Gastroesophageal sphincter (tissue), 4 donors: Measurements from ENCODE around the gene PSKH1. TPM values are rescaled to one million over a fixed set of nuclear protein-coding genes. Genes with fewer than 3 reads are reported as not detected.

Experiments used
- ATAC-seq: fragments of 150-250 bp; one replicate; pipeline ENCODE4 v1.9.1; 2016; ENCODE audit warnings: mild to moderate bottlenecking, moderate library complexity
- H3K27ac ChIP-seq, 4 donors: fragments of 200-600 bp; sonication (generic) in 3 of 4; 1 replicate in 3 of 4; 2 replicates in 1 of 4; pipeline ENCODE4 v1.5.1; 2016 to 2019
- H3K27me3 ChIP-seq: fragments of 200-600 bp; sonication (generic); one replicate; pipeline ENCODE4 v1.5.1; 2019
- H3K36me3 ChIP-seq, 2 donors: fragments of 200-600 bp; sonication (generic); one replicate each; pipeline ENCODE4 v1.5.1; 2019; ENCODE audit warnings: control low read depth in 1 of 2
- H3K4me1 ChIP-seq, 3 donors: fragments of 200-600 bp; sonication (generic); 1 replicate in 2 of 3; 2 replicates in 1 of 3; pipeline ENCODE4 v1.5.1; 2016 to 2019; ENCODE audit warnings: control low read depth in 2 of 3
- H3K4me3 ChIP-seq, 2 donors: fragments of 200-600 bp; sonication (generic); one replicate each; pipeline ENCODE4 v1.5.1; 2019; ENCODE audit warnings: mild to moderate bottlenecking in 1 of 2, moderate library complexity in 1 of 2
- H3K9me3 ChIP-seq, 3 donors: fragments of 200-600 bp; sonication (generic); one replicate each; pipeline ENCODE4 v1.5.1; 2017 to 2019; ENCODE audit warnings: control low read depth in 2 of 3
- EP300 ChIP-seq: sonication (generic); formaldehyde crosslinking; IDR thresholded peaks from one replicate; pipeline ENCODE4 v1.6.1; 2017; ENCODE audit warnings: antibody characterized with exemption, mild to moderate bottlenecking
- POLR2A ChIP-seq, 2 donors: fragments of 450-650 bp; IDR thresholded peaks; one replicate each; pipeline ENCODE4 v1.6.1; 2017; ENCODE audit warnings: antibody characterized with exemption in 2 of 2, mild to moderate bottlenecking in 2 of 2, moderate library complexity in 1 of 2
- POLR2AphosphoS5 ChIP-seq: sonication (generic); formaldehyde crosslinking; IDR thresholded peaks from one replicate; pipeline ENCODE4 v1.6.1; 2017; ENCODE audit warnings: antibody characterized with exemption
- WGBS, 2 donors: methylation state at CpG; one replicate each; pipeline ENCODE4 v1.1.5; 2018; ENCODE audit warnings: low coverage in 1 of 2; 5-methylcytosine and 5-hydroxymethylcytosine counted together
- total RNA-seq, 4 donors: library from RNA; depleted of rRNA; stranded (reverse); fragments of >200 nt; gene quantifications; one replicate each; pipeline ENCODE4 v1.1.0, GENCODE V29; 2016
- TF ChIP-seq, protein P1 (sequence below), 4 experiments: fragments of 200-600 bp in 2 of 4; fragments of 450-650 bp in 2 of 4; sonication (generic) in 1 of 4; IDR thresholded peaks; one replicate each; pipeline ENCODE4 v1.5.1; 2017 to 2019; ENCODE audit warnings: antibody characterized with exemption in 4 of 4, mild to moderate bottlenecking in 2 of 4, moderate library complexity in 2 of 4

Gene PSKH1
- total RNA-seq, 4 donors from 2014 or later: 14.7 to 32.3 (median 23.4) TPM

- Histone ChIP-seq H3K4me1 (peaks cover 0 to 74% (median 48%) of the 10 kb centered on the region in 3 donors), H3K9me3 (no peaks in the 10 kb centered on the region), H3K27me3 (no peaks in the 10 kb centered on the region), H3K4me3 (peak overlapping the region in 1 of 2 donors; percentile 99), H3K36me3 (peaks cover 0 to 27% of the 10 kb centered on the region in 2 donors), H3K27ac (peak overlapping the region; percentile 87 to 100 (median 99))
- ATAC-seq: no peak
- TF ChIP-seq EP300 (no peak), POLR2AphosphoS5 (no peak), POLR2A (IDR thresholded peaks at IDR 0.05) (no peak)
- TF ChIP-seq, protein P1, sequence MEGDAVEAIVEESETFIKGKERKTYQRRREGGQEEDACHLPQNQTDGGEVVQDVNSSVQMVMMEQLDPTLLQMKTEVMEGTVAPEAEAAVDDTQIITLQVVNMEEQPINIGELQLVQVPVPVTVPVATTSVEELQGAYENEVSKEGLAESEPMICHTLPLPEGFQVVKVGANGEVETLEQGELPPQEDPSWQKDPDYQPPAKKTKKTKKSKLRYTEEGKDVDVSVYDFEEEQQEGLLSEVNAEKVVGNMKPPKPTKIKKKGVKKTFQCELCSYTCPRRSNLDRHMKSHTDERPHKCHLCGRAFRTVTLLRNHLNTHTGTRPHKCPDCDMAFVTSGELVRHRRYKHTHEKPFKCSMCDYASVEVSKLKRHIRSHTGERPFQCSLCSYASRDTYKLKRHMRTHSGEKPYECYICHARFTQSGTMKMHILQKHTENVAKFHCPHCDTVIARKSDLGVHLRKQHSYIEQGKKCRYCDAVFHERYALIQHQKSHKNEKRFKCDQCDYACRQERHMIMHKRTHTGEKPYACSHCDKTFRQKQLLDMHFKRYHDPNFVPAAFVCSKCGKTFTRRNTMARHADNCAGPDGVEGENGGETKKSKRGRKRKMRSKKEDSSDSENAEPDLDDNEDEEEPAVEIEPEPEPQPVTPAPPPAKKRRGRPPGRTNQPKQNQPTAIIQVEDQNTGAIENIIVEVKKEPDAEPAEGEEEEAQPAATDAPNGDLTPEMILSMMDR (IDR thresholded peaks at IDR 0.05): no peak
- WGBS, 2 donors: 20 to 23% methylated on average over 2 to 5 of the region's 11 CpGs
These were observed 72.9 kb downstream of the PSKH1 start for GRCh38 chr16:67965668-67966548.

- TF ChIP-seq EP300 (no peak), POLR2A (IDR thresholded peaks at IDR 0.05) (no peak), POLR2AphosphoS5 (no peak)
- TF ChIP-seq, protein P1 (IDR thresholded peaks at IDR 0.05): no peak
- no peak for ATAC-seq
- H3K4me1 ChIP-seq: peaks cover 0 to 67% (median 44%) of the 10 kb centered on the region in 3 donors
- peak overlapping the region; percentile 65 to 99 for H3K4me3 ChIP-seq
- whole genome bisulfite sequencing, 2 donors: 0% methylated on average over 1 of the region's 3 CpGs; no CpG with 5 or more reads in 1 of the 2 donors
- peak overlapping the region; percentile 87 to 100 (median 99) for H3K27ac ChIP-seq
- H3K9me3 ChIP-seq: no peaks in the 10 kb centered on the region
- no peaks in the 10 kb centered on the region for H3K27me3 ChIP-seq
- H3K36me3 ChIP-seq: peaks cover 0 to 19% of the 10 kb centered on the region in 2 donors
These were observed 73.6 kb downstream of the PSKH1 start for GRCh38 chr16:67966549-67967182.

DNA sequence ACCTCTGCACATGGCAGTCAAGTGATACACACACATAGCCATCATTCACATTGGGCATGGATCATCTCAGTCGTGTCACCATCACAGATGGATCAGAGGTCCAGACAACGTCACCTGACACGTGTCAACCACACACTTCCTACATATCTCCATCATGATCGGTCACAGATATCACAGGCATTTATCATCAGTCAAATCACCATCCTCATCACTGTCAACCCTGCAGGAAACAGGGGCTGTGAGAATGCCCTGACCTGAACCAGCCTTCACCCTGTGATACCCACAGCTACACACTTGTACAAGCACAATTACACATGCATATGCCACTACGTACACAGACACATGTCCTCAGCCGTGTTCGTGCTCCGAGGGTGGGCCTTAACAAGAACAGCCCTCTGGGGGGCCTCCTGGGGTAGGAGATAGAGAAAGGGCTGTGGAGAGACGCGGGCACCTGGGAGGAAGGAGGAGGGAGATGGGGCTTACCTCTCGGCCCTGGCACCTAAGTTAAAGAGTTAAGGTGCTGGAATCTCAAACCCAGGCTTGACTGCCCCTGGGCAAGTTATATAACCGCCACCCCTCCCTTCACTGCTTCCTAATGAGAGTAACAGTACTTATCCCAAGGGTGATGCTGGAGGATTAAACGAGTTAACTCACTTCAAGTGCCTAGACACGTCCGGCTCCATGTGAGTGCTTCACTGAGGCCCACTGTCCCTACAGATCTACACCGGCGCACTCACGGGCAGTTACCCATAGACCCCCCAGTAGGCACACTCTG, 74.3 kb downstream of the PSKH1 start:
- Histone ChIP-seq H3K4me1 (peaks cover 0 to 60% (median 42%) of the 10 kb centered on the region in 3 donors), H3K36me3 (peaks cover 0 to 12% of the 10 kb centered on the region in 2 donors), H3K9me3 (no peaks in the 10 kb centered on the region), H3K27ac (peak overlapping the region; percentile 87 to 100 (median 99)), H3K27me3 (no peaks in the 10 kb centered on the region), H3K4me3 (peak overlapping the region; percentile 65 to 99)
- 3 to 6% methylated on average over 9 to 13 of the region's 18 CpGs for WGBS, 2 donors
- TF ChIP-seq POLR2AphosphoS5: no peak
- no peak for TF ChIP-seq POLR2A (IDR thresholded peaks at IDR 0.05)
- TF ChIP-seq EP300: no peak
- TF ChIP-seq, protein P1 (IDR thresholded peaks at IDR 0.05): no peak
- no peak for ATAC-seq

DNA sequence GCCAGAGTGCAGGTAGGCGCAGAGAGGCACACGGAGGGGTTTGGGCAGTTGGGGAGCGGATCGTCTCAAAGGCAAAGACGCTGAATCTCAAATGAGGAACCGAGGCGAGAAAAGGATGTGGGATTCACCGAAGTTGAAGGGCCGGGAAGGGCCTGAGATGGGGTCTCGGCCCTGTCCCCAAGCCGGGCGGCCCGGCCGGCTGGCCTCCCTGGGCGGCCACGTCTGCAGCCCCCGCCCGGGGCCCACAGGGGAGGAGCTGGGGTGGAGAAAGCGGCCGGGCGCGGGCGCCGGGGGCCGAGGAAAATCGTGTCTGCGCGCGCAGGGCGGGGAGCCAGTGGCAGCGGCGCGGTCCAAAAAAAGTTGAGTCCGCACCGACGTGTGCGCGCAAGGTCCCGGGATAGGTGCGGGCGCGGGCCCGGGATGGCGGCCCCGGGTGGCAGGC, 74.9 kb downstream of the PSKH1 start:
- H3K36me3 ChIP-seq: peaks cover 0 to 6% of the 10 kb centered on the region in 2 donors
- H3K27ac ChIP-seq: peak overlapping the region; percentile 87 to 100 (median 99)
- 0% methylated on average over 15 to 18 of the region's 45 CpGs for WGBS, 2 donors
- H3K9me3 ChIP-seq: no peaks in the 10 kb centered on the region
- TF ChIP-seq POLR2A (IDR thresholded peaks at IDR 0.05): no peak
- TF ChIP-seq POLR2AphosphoS5: no peak
- TF ChIP-seq, protein P1 (IDR thresholded peaks at IDR 0.05): no peak
- no peak for TF ChIP-seq EP300
- H3K27me3 ChIP-seq: no peaks in the 10 kb centered on the region
- peak; percentile 50 for ATAC-seq
- H3K4me3 ChIP-seq: peak overlapping the region; percentile 65 to 99
- peaks cover 0 to 53% (median 40%) of the 10 kb centered on the region in 3 donors for H3K4me1 ChIP-seq
